ENCODE data around the gene PPM1N.
A peak's percentile ranks its signal among the peaks of the same experiment; 100 is the strongest.

Gene PPM1N

DNA sequence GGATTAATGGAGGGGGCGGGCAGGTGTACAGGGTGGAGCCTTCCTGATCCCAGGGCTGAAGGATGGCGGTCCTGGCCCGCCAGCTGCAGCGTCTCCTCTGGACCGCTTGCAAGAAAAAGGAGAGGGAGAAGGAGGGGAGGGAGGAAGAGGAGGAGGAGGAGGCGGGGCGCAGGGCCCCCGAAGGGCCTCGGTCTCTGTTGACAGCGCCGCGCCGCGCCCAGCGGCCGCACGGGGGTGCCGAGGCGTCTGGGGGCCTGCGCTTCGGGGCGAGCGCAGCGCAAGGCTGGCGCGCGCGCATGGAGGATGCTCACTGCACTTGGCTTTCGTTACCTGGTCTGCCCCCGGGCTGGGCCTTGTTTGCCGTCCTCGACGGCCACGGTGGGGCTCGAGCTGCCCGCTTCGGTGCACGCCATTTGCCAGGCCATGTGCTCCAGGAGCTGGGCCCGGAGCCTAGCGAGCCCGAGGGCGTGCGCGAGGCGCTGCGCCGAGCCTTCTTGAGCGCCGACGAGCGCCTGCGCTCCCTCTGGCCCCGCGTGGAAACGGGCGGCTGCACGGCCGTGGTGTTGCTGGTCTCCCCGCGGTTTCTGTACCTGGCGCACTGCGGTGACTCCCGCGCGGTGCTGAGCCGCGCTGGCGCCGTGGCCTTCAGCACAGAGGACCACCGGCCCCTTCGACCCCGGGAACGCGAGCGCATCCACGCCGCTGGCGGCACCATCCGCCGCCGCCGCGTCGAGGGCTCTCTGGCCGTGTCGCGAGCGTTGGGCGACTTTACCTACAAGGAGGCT, at the start of gene PPM1N:
Gene PPM1N (plus strand): TSS at position 33 of the 785 bp plus-strand sequence. CDS start 30 bp downstream, at position 63.
- no peak for DNase-seq

DNA sequence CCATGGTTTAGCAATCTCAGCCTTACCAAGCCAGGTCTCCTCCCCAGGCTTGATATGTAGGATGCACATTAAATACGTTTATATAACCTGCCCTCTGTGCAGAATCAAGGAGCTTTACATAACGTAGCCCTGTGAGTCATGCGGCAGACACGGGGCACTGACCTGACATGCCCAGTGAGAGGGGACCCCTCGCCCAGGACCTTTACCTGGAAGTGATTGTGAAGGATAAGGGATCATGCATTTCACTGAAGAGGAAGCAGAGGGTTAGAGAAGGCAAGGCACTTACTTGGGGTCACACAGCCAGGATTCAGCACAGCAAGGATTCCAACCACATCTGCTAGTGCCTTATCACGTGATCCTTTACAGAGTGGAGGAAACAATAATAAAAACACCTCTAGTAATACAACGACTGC, 49.4 kb upstream of the PPM1N start:
- no peak for DNase-seq

GRCh38 chr19:45450012-45450333, 48.3 kb upstream of the PPM1N start:
- DNase-seq, result no peak

DNA sequence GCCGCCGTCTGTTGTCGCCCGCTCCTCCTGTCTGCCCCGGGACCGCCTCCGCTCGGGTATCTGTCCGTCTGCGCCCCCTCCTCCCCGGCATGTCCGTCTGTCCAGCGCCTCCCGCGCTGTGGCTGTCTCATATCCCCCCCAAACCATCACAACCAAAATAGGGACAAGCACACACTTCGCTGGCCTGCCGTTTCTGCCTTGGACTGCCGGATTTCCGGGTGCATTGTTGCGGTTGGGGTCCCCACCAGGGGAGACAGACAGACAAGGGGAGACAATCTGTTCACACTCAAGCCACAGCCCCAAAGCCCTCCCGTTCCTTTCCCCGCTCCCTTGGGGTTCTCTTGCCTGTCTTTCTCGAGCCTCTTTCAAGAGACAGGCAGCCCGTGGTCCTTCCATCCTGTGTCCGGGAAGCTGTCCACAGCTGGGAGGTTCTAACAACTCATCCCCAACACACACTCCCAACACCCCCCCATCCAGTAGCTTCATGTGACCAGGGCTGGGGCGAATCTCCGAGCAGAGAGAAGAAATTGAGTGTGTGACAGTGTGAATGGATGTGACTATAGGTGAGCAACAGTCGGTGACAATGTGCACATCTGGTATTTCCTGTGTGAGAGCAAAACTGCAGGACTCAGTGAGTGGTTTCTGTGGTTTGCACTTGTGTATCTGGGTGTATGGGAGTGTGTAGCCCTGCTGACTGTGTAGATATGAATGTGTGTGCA, 47.0 kb upstream of the PPM1N start:
- peak; percentile 71 for DNase-seq

GRCh38 chr19:45451850-45452387, 46.3 kb upstream of the PPM1N start:
- DNase-seq, result no peak

- DNase-seq, result peak; percentile 99
Observed at GRCh38 chr19:45455707-45456499, 42.3 kb upstream of the PPM1N start.

DNA sequence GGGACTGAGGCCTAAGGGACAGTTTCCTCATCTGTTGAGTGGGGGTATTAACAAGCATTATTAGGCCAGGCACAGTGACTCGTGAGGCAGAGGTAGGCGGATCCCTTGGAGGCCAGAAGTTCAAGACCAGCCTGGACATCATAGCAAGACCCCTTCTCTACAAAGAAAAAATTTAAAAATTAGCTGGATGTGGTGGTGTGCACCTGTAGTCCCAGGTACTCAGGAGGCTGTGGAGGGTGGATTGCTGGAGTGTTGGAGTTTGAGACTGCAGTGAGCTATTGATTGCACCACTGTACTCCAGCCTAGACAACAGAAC, 41.8 kb upstream of the PPM1N start:
- no peak for DNase-seq

GRCh38 chr19:45457776-45458175, 40.5 kb upstream of the PPM1N start:
- DNase-seq, result no peak

- DNase-seq, result no peak
Observed at GRCh38 chr19:45460807-45461347, 37.4 kb upstream of the PPM1N start.

GRCh38 chr19:45462174-45462573, 36.1 kb upstream of the PPM1N start:
- no peak for DNase-seq

DNA sequence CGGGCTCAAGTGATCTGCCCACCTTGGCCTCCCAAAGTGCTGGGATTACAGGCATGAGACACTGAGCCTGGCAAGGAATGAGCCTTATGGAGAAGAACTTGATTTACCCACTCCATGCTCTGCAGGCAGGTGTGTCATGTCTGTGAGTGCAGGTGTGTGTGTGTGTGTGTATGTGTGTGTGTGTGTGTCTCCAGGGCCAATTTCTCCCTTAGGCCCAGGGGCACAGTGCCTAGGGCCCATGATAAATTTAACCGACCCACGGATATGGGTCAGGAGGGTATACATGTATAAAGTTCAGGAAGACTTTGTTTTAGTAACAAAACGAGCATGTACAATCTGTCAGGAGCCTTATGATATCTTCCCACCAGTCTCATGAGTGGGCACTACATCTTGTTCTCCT, 35.0 kb upstream of the PPM1N start:
- DNase-seq, result no peak

DNA sequence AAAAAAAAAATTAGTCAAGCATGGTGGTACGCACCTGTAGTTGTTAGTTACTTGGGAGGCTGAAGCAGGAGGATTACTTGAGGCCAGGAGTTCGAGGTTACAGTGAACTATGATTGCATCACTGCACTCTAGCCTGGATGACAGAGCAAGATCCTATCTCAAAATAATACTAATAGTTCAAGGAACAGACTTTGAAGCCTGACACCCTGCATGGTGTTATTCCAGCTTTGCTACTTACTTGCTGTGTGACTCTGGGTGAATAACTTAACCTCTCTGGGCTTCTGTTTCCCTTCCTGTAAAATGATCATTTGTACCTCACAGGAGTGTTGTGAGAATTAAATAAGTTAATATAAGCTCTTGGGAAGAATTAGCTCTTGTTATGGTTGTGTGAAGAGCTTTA, 34.0 kb upstream of the PPM1N start:
- DNase-seq, result no peak

GRCh38 chr19:45464852-45465441, 33.3 kb upstream of the PPM1N start:
- no peak for DNase-seq

DNA sequence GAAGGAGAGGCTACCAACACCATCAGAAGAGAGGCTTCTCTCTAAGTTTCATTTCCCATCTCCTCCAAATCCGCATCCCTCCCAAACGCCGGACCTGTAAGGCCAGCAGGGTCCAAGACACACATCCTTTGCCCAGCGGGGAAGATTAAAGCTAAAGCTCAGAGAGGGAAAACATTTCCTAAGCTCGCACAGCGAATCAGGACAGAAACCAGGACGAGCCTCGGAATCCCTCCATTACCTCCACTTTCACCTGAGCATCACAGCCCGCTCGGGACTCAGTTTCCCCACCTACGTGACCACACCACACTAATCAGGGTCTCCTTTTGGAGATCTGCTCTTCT, 31.2 kb upstream of the PPM1N start:
- DNase-seq, result no peak

DNA sequence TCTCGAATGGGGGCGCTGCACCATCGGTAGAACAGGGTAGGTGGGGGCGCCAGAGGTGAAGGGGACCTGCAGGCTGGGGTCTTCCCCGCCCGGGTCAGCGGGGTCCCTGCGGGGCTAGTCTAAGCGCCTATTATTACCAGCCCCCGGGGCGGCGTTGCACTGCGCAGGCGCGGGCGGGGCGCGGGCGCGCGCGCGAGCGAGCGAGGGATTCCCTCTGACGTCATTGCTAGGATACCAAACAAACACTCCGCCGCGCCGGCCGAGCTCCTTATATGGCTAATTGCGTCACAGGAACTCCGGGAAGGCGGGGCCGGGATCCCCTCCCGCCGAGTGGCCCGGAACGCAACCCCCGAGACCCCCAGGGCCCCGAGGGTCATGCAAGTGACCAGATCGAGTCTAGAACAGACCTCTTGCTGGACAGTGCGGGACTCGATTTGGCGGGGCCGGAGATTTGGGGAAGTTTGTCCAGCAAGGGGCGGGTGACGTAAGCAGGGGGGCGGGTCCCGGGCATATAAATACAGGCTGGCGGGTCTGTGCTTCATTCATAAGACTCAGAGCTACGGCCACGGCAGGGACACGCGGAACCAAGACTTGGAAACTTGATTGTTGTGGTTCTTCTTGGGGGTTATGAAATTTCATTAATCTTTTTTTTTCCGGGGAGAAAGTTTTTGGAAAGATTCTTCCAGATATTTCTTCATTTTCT, 30.6 kb upstream of the PPM1N start, which contains the start of gene FOSB:
Gene FOSB (plus strand): TSS at position 541 of the 703 bp plus-strand sequence. CDS start 591 bp downstream, outside the sequence.
- peak; percentile 96 for DNase-seq

DNA sequence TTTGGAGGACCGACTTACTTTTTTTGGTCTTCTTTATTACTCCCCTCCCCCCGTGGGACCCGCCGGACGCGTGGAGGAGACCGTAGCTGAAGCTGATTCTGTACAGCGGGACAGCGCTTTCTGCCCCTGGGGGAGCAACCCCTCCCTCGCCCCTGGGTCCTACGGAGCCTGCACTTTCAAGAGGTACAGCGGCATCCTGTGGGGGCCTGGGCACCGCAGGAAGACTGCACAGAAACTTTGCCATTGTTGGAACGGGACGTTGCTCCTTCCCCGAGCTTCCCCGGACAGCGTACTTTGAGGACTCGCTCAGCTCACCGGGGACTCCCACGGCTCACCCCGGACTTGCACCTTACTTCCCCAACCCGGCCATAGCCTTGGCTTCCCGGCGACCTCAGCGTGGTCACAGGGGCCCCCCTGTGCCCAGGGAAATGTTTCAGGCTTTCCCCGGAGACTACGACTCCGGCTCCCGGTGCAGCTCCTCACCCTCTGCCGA, 30.0 kb upstream of the PPM1N start:
- DNase-seq, result no peak

DNA sequence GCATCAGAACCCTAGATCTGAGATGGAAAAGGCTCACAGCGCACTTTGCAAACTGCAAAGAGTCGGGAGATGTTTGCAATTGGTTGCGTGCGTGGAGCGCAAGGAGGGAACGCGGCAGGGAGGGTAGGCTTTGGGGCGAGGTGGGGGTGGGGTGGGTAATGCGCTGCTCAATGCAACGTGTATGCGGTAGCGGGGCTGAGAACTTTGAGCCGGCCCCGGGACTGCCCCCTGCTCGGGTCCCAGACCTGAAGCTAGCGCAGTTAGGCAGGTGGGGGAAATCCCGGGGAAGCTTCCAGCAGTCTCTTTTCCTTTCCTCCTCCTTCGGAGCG, 29.5 kb upstream of the PPM1N start:
- DNase-seq, result peak; percentile 23

GRCh38 chr19:45469132-45469944, 28.9 kb upstream of the PPM1N start:
- peak; percentile 95 for DNase-seq

DNA sequence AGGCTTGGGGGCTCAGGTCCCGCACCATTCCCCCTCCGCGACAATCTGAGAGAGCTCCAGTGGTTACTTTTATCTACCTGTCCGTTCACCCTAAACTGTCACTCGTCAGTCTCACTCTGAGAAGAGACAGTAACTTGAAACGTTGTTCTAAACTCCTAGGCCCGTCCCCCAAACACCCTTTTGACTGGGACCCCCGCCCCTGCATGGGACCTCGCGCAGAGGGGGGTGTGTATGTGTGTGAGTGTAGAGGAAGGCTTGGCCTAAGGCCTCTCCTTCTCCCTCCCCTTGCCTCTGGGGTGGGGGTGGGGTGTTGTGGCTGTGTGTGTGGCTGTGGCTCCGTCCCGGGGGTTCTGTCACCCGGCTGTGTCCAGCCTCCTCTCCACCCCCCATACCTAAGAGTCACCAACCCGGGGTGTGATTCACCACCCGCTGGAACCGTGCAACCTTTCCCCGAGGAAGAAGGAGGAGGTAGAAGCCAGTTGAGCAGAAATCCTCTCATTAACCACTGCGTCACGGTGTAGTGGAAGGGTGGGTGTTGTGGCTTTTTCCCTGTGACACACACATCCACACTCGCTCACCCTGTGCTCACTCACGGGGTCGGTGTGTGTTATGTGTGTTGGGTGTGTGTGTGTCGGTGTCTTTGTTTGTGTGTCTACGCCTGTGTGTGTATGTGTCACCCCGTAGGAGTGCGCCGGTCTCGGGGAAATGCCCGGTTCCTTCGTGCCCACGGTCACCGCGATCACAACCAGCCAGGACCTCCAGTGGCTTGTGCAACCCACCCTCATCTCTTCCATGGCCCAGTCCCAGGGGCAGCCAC, 28.1 kb upstream of the PPM1N start:
- DNase-seq, result peak; percentile 36

GRCh38 chr19:45470762-45471081, 27.5 kb upstream of the PPM1N start:
- DNase-seq, result no peak

Data from fibroblast of upper back skin (primary cell).